Stimulated activated CD8-positive, alpha-beta memory T cell treated with anti-CD3 and anti-CD28 coated beads, Interleukin-12 subunit alpha, Interleukin-12 subunit beta, amount 100 ng/mL, for 1 hour (primary cell): ENCODE data around the gene ARHGEF11.

Experiments used
- DNase-seq: peaks from one replicate; pipeline ENCODE4 v3.0.0-alpha.2; 2020; ENCODE audit warnings: low read depth

ARHGEF11 gene

GRCh38 chr1:156894711-156895454 lies 150.7 kb downstream of the ARHGEF11 start:
- no peak for DNase-seq

GRCh38 chr1:156894001-156894400 lies 151.5 kb downstream of the ARHGEF11 start:
- DNase-seq = no peak

GRCh38 chr1:156893048-156893953 lies 152.2 kb downstream of the ARHGEF11 start, which contains the start of gene PEAR1:
TSS of gene PEAR1 (plus strand) at chr1:156893718. CDS start at chr1:156903927, 10,209 bp downstream.
- DNase-seq = no peak

- peak; percentile 76 for DNase-seq
Measured at GRCh38 chr1:156892190-156893047, 153.1 kb downstream of the ARHGEF11 start.

- DNase-seq = peak; percentile 32
Measured at GRCh38 chr1:156889802-156890580, 155.6 kb downstream of the ARHGEF11 start.

GRCh38 chr1:156887734-156888133 lies 157.8 kb downstream of the ARHGEF11 start:
- DNase-seq = no peak

GRCh38 chr1:156887317-156887716 lies 158.2 kb downstream of the ARHGEF11 start:
- no peak for DNase-seq

- no peak for DNase-seq
Measured at GRCh38 chr1:156886583-156887281, 158.8 kb downstream of the ARHGEF11 start.

GRCh38 chr1:156885880-156886355 lies 159.6 kb downstream of the ARHGEF11 start:
- DNase-seq = no peak

GRCh38 chr1:156885314-156885713 lies 160.2 kb downstream of the ARHGEF11 start:
- DNase-seq = no peak
